Activated naive CD4-positive, alpha-beta T cell treated with anti-CD3 and anti-CD28 coated beads, Interleukin-2, amount 10 ng/mL, durations not matched to agents 7 days and 5 days (primary cell): ENCODE measurements around the gene SELENOV.

Experiments used
- CTCF ChIA-PET: fragments of 350-600 bp; sonication (Branson Sonifier 250); formaldehyde crosslinking; loops from one replicate; lab custom pipeline; 2021; ENCODE audit warnings: antibody characterized with exemption; lab: Charles Lee
- DNase-seq: peaks from one replicate; pipeline ENCODE4 v3.0.0-alpha.2; 2020
- H3K27ac Mint-ChIP-seq: one replicate; pipeline ENCODE4 v1.8.0; 2021; ENCODE audit warnings: mild to moderate bottlenecking, moderate library complexity, mixed read lengths
- H3K27me3 Mint-ChIP-seq: one replicate; pipeline ENCODE4 v1.8.0; 2021; ENCODE audit warnings: mild to moderate bottlenecking, mixed read lengths
- H3K36me3 Mint-ChIP-seq: one replicate; pipeline ENCODE4 v1.8.0; 2021; ENCODE audit warnings: mixed read lengths
- H3K4me1 Mint-ChIP-seq: one replicate; pipeline ENCODE4 v1.8.0; 2021; ENCODE audit warnings: mixed read lengths
- H3K4me3 Mint-ChIP-seq: one replicate; pipeline ENCODE4 v1.8.0; 2021; ENCODE audit warnings: mild to moderate bottlenecking, moderate library complexity, mixed read lengths
- H3K9me3 Mint-ChIP-seq: one replicate; pipeline ENCODE4 v1.8.0; 2021; ENCODE audit warnings: mixed read lengths

SELENOV gene

GRCh38 chr19:39499932-39500331 lies 15.0 kb upstream of the SELENOV start:
- no peak overlapping the region for H3K4me3 Mint-ChIP-seq
- H3K4me1 Mint-ChIP-seq, result peaks cover 26% of the 10 kb centered on the region
- DNase-seq, result no peak
- H3K9me3 Mint-ChIP-seq, result no peaks in the 10 kb centered on the region
- H3K27ac Mint-ChIP-seq, result peak overlapping the region; percentile 9
- H3K27me3 Mint-ChIP-seq, result peaks cover 82% of the 10 kb centered on the region
- CTCF ChIA-PET, result interaction anchor here (0.7 to 0.9 kb wide), 2 partner anchors 14 to 25 kb away, joined by 3 read pairs; no protein-coding TSS in a partner anchor
- no peaks in the 10 kb centered on the region for H3K36me3 Mint-ChIP-seq

DNA sequence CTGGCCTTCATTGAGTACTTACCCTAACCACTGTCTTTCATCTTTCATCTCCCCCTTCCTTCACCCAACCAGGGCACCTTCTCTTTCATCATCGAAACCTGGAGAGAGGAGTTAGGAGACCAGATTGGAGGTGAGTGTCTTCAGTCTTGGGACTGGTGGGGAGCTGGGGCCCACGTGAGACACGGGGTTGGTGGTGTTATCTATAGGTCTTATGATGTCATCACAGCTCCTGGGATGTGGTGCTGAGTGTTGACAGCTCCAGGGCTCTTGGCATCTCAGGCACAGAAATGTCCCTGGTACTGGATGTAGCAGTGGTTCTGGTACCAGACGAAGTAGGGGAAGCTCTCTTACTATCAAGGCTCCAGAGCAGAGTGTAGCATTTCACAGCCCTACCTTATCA lies 14.4 kb upstream of the SELENOV start:
- Mint-ChIP-seq H3K27me3 (peaks cover 85% of the 10 kb centered on the region), H3K27ac (no peak overlapping the region), H3K4me3 (no peak overlapping the region), H3K4me1 (peaks cover 26% of the 10 kb centered on the region), H3K36me3 (no peaks in the 10 kb centered on the region), H3K9me3 (no peaks in the 10 kb centered on the region)
- CTCF ChIA-PET, result interaction anchor here (0.7 to 0.9 kb wide), 3 partner anchors 14 to 32 kb away, joined by 3 read pairs; no protein-coding TSS in a partner anchor
- DNase-seq, result no peak

DNA sequence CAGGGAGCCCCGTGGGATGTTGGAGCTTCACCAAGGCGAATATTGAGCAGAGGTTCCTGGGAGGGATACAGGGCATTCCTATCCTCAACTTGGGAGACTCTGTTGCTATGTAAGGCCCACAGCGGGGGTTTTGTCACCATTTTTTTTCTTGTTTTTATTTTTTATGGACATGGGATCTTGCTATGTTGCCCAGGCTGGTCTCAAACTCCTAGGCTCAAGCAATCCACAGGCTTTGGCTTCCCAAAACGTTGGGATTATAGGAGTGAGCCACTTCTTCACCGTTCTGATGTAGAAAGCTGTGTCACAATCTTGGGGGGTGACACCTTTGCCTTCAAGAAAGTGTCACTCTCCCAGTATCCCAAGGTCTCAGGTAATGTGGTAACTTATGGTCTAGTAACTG lies 13.6 kb upstream of the SELENOV start:
- Mint-ChIP-seq H3K9me3 (no peaks in the 10 kb centered on the region), H3K4me1 (peaks cover 29% of the 10 kb centered on the region), H3K27ac (no peak overlapping the region), H3K27me3 (peaks cover 87% of the 10 kb centered on the region), H3K4me3 (no peak overlapping the region), H3K36me3 (no peaks in the 10 kb centered on the region)
- CTCF ChIA-PET, result no interaction called here
- no peak for DNase-seq

GRCh38 chr19:39502640-39503417 lies 12.1 kb upstream of the SELENOV start:
- peak; percentile 78 for DNase-seq
- peaks cover 39% of the 10 kb centered on the region for H3K4me1 Mint-ChIP-seq
- CTCF ChIA-PET, result interaction anchor here (0.6 to 2.1 kb wide), 12 partner anchors 8 to 67 kb away, joined by 3 to 11 read pairs (median 4); partner anchors contain the start of genes EID2B, RPS16 and SELENOV
- H3K9me3 Mint-ChIP-seq, result no peaks in the 10 kb centered on the region
- H3K36me3 Mint-ChIP-seq, result no peaks in the 10 kb centered on the region
- H3K27me3 Mint-ChIP-seq, result peaks cover 87% of the 10 kb centered on the region
- H3K4me3 Mint-ChIP-seq, result peak overlapping the region; percentile 40
- H3K27ac Mint-ChIP-seq, result no peak overlapping the region

DNA sequence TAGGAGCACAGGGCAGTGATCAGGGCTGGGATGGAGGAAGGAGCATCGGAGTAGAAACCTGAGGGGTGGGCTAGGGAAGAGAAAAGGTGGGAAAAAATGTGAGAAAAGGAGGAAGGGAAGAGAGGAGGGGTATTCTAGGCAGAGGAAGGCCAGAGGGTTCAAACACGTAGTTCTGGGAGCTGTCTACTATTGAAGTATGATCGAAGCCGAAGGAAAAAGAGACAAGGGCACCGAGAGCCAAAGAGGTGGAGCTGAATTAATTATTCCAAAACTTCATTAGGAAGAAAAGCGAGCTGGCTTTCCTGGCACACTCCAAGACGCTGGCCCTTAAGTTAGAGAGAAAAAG lies 8.4 kb upstream of the SELENOV start:
- Mint-ChIP-seq H3K4me1 (peaks cover 28% of the 10 kb centered on the region), H3K4me3 (peak overlapping the region; percentile 58), H3K36me3 (no peaks in the 10 kb centered on the region), H3K27me3 (peaks cover 79% of the 10 kb centered on the region), H3K9me3 (no peaks in the 10 kb centered on the region), H3K27ac (no peak overlapping the region)
- DNase-seq, result no peak
- CTCF ChIA-PET, result interaction anchor here (1.1 kb wide), 1 partner anchor 66 kb away, joined by 5 read pairs; no protein-coding TSS in a partner anchor

DNA sequence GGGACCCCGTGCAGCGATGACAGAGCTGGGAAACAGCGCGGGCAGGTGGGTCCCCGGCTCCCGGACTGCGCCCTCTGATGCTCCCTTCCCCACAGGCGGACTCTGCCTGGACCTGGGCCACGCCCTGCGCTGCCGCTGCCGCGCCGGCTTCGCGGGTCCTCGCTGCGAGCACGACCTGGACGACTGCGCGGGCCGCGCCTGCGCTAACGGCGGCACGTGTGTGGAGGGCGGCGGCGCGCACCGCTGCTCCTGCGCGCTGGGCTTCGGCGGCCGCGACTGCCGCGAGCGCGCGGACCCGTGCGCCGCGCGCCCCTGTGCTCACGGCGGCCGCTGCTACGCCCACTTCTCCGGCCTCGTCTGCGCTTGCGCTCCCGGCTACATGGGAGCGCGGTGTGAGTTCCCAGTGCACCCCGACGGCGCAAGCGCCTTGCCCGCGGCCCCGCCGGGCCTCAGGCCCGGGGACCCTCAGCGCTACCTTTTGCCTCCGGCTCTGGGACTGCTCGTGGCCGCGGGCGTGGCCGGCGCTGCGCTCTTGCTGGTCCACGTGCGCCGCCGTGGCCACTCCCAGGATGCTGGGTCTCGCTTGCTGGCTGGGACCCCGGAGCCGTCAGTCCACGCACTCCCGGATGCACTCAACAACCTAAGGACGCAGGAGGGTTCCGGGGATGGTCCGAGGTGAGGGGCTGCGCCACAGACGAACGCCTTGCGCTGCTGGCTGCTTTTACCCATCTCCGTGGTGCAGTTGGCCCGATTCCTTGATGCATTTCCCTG lies 7.8 kb upstream of the SELENOV start:
- Mint-ChIP-seq H3K9me3 (no peaks in the 10 kb centered on the region), H3K27me3 (peaks cover 83% of the 10 kb centered on the region), H3K4me3 (peak overlapping the region; percentile 69), H3K27ac (no peak overlapping the region), H3K4me1 (peaks cover 28% of the 10 kb centered on the region), H3K36me3 (no peaks in the 10 kb centered on the region)
- DNase-seq, result peak; percentile 68
- CTCF ChIA-PET, result interaction anchor here (1.1 kb wide), 1 partner anchor 67 kb away, joined by 5 read pairs; no protein-coding TSS in a partner anchor

GRCh38 chr19:39507715-39508364 lies 7.1 kb upstream of the SELENOV start:
- peak overlapping the region; percentile 69 for H3K4me3 Mint-ChIP-seq
- H3K4me1 Mint-ChIP-seq, result peaks cover 28% of the 10 kb centered on the region
- H3K9me3 Mint-ChIP-seq, result no peaks in the 10 kb centered on the region
- DNase-seq, result no peak
- no peak overlapping the region for H3K27ac Mint-ChIP-seq
- CTCF ChIA-PET, result no interaction called here
- peaks cover 90% of the 10 kb centered on the region for H3K27me3 Mint-ChIP-seq
- no peaks in the 10 kb centered on the region for H3K36me3 Mint-ChIP-seq

- Mint-ChIP-seq H3K9me3 (no peaks in the 10 kb centered on the region), H3K4me3 (no peak overlapping the region), H3K36me3 (no peaks in the 10 kb centered on the region), H3K4me1 (peaks cover 20% of the 10 kb centered on the region), H3K27me3 (peaks cover 90% of the 10 kb centered on the region), H3K27ac (no peak overlapping the region)
- no peak for DNase-seq
- CTCF ChIA-PET, result interaction anchor here (0.7 to 1.0 kb wide), 2 partner anchors 24 to 26 kb away, joined by 3 read pairs; partner anchors contain the start of gene EID2B
These were observed 6.3 kb upstream of the SELENOV start for GRCh38 chr19:39508629-39509028.

GRCh38 chr19:39509233-39509632 lies 5.7 kb upstream of the SELENOV start:
- Mint-ChIP-seq H3K36me3 (no peaks in the 10 kb centered on the region), H3K27me3 (peaks cover 90% of the 10 kb centered on the region), H3K27ac (no peak overlapping the region), H3K4me3 (no peak overlapping the region), H3K4me1 (peaks cover 19% of the 10 kb centered on the region), H3K9me3 (no peaks in the 10 kb centered on the region)
- DNase-seq, result no peak
- CTCF ChIA-PET, result interaction anchor here (0.7 to 1.0 kb wide), 3 partner anchors 23 to 74 kb away, joined by 3 read pairs; partner anchors contain the start of genes EID2B and RPS16

DNA sequence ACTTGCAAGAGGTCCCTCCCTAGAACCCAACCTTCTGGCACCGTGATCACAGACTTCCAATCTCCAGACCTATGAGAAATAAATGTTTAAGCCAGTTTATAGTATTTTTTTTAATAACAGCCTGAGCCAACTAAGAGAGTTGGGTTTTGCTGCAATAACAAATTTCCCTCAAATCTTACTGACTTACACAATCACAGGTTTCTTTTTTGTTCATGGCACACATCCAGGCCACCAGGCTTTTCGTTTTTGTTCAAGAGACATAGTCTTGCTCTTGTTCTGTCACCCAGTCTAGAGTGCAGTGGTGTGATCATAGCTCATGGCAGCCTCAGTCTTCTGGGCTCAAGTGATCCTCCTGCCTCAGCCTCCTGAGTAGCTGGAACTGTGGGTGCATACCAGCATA lies 2.0 kb upstream of the SELENOV start:
- Mint-ChIP-seq H3K9me3 (no peaks in the 10 kb centered on the region), H3K36me3 (peaks cover 5% of the 10 kb centered on the region), H3K27me3 (peaks cover 90% of the 10 kb centered on the region), H3K4me1 (peaks cover 12% of the 10 kb centered on the region), H3K27ac (no peak overlapping the region), H3K4me3 (no peak overlapping the region)
- no peak for DNase-seq
- CTCF ChIA-PET, result no interaction called here

DNA sequence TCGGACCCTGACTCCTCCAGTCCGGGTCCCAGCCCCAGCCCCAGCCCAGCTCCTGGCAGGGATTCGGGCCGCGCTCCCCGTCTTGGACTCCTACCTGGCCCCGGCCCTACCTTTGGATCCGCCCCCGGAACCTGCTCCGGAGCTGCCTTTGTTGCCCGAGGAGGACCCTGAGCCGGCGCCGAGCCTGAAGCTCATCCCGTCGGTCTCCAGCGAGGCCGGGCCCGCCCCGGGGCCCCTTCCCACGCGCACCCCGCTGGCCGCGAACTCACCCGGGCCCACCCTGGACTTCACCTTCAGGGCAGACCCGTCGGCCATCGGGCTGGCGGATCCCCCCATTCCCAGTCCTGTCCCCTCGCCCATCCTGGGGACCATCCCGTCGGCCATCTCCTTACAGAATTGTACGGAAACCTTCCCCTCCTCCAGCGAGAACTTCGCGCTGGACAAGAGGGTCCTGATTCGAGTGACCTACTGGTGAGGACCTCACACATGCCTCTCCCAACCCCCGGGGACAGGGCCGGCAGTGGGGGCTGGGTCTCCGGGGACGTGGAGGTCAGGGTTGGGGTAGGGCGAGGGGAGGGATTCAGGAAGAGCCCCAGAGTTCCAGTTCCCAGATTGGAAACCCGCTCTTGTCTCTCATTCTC lies 732 bp downstream of the SELENOV start:
- H3K27ac Mint-ChIP-seq, result no peak overlapping the region
- CTCF ChIA-PET, result interaction anchor here (2.3 kb wide), 1 partner anchor 13 kb away, joined by 11 read pairs; no protein-coding TSS in a partner anchor
- peaks cover 86% of the 10 kb centered on the region for H3K27me3 Mint-ChIP-seq
- no peak for DNase-seq
- H3K4me1 Mint-ChIP-seq, result peaks cover 10% of the 10 kb centered on the region
- H3K9me3 Mint-ChIP-seq, result no peaks in the 10 kb centered on the region
- H3K36me3 Mint-ChIP-seq, result peaks cover 5% of the 10 kb centered on the region
- peak overlapping the region; percentile 43 for H3K4me3 Mint-ChIP-seq

- DNase-seq, result no peak
- CTCF ChIA-PET, result no interaction called here
- Mint-ChIP-seq H3K4me3 (peak overlapping the region; percentile 43), H3K27ac (peak overlapping the region; percentile 38), H3K9me3 (no peaks in the 10 kb centered on the region), H3K4me1 (peaks cover 10% of the 10 kb centered on the region), H3K27me3 (peaks cover 83% of the 10 kb centered on the region), H3K36me3 (peaks cover 5% of the 10 kb centered on the region)
These were observed 1.3 kb downstream of the SELENOV start for GRCh38 chr19:39516270-39516669.

- CTCF ChIA-PET, result interaction anchor here (0.8 kb wide), 1 partner anchor 14 kb away, joined by 3 read pairs; no protein-coding TSS in a partner anchor
- Mint-ChIP-seq H3K36me3 (peaks cover 5% of the 10 kb centered on the region), H3K4me1 (peaks cover 10% of the 10 kb centered on the region), H3K9me3 (no peaks in the 10 kb centered on the region), H3K4me3 (no peak overlapping the region), H3K27ac (no peak overlapping the region), H3K27me3 (peaks cover 76% of the 10 kb centered on the region)
- no peak for DNase-seq
These were observed 2.5 kb downstream of the SELENOV start for GRCh38 chr19:39517432-39517831.
